Omental fat pad (tissue), 4 donors: ENCODE measurements around the gene HNRNPA1. TPM values are rescaled to one million over a fixed set of nuclear protein-coding genes. Genes with fewer than 3 reads are reported as not detected.
"Not testable (repeated sequence)": the region's sequence is repeated elsewhere in the genome, so short reads cannot be mapped to it uniquely, and the experiment has no call there.

Experiments used
- ATAC-seq: fragments of 150-250 bp; one replicate; pipeline ENCODE4 v1.9.1; 2016; ENCODE audit warnings: mild to moderate bottlenecking, moderate library complexity; ENCODE audit not compliant: low FRiP score
- DNase-seq: peaks from one replicate; pipeline ENCODE4 v3.0.0-alpha.2; 2019; ENCODE audit warnings: low spot score
- total RNA-seq, 4 donors: library from RNA; depleted of rRNA; stranded (reverse); fragments of >200 nt; gene quantifications; one replicate each; pipeline ENCODE4 v1.1.0, GENCODE V29; 2016
- TF ChIP-seq, protein P1 (sequence below), 3 donors: fragments of 450-650 bp; IDR thresholded peaks; one replicate each; pipeline ENCODE4 v1.5.1; 2016 to 2017; ENCODE audit warnings: antibody characterized with exemption in 3 of 3, mild to moderate bottlenecking in 3 of 3, moderate library complexity in 2 of 3

HNRNPA1 gene
- total RNA-seq, 4 donors from 2014 or later = 352 to 497 (median 414) TPM

- DNase-seq = no peak
- no peak for ATAC-seq
- TF ChIP-seq, protein P1, sequence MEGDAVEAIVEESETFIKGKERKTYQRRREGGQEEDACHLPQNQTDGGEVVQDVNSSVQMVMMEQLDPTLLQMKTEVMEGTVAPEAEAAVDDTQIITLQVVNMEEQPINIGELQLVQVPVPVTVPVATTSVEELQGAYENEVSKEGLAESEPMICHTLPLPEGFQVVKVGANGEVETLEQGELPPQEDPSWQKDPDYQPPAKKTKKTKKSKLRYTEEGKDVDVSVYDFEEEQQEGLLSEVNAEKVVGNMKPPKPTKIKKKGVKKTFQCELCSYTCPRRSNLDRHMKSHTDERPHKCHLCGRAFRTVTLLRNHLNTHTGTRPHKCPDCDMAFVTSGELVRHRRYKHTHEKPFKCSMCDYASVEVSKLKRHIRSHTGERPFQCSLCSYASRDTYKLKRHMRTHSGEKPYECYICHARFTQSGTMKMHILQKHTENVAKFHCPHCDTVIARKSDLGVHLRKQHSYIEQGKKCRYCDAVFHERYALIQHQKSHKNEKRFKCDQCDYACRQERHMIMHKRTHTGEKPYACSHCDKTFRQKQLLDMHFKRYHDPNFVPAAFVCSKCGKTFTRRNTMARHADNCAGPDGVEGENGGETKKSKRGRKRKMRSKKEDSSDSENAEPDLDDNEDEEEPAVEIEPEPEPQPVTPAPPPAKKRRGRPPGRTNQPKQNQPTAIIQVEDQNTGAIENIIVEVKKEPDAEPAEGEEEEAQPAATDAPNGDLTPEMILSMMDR (IDR thresholded peaks at IDR 0.05) = no peak
These were observed 8.3 kb upstream of the HNRNPA1 start for GRCh38 chr12:54272214-54272613.

DNA sequence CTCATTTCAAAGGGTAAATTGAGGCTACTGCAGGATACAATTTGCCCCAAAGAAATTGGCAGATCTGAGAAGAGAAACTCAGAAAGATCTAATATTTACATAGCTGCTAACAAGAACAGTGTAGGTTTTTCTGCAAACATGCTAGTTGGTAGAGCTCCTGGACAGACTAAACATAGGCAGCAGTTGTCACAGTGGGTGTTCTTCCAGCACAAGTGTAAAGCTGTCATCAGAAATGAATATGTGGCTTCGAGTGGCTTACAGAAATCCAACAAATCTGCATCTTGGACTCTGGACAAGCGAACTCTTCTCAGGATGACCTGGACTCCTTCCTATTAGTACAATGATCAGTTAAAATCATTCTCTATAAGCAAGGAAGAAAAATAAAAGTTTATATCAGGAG lies 6.5 kb upstream of the HNRNPA1 start:
- DNase-seq = no peak
- no peak for ATAC-seq
- TF ChIP-seq, protein P1 (IDR thresholded peaks at IDR 0.05) = no peak

GRCh38 chr12:54276368-54276767 lies 4.2 kb upstream of the HNRNPA1 start:
- no peak for ATAC-seq
- TF ChIP-seq, protein P1 (IDR thresholded peaks at IDR 0.05) = no peak
- DNase-seq = no peak

DNA sequence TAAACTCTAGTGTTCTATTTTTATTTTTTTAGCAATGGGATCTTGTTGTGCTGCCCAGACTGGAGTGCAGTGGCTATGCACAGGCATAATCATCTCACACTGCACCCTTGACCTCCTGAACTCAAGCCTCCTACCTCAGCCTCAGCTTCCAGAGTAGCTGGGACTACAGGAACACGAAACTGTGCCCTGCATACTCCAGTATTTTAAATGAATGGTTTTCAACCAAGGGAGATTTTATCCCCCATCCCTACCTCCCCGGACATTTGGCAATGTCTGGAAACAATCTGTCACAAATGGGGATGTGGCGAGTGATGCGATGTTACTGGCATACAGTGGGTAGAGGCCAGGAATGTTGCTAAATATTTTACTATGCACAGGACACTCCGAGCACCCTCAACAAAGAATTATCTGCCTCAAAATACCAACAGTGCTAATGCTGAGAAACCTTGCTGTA lies 2.7 kb upstream of the HNRNPA1 start:
- DNase-seq (no peak), ATAC-seq (no peak)
- TF ChIP-seq, protein P1 (IDR thresholded peaks at IDR 0.05) = no peak

- no peak for ATAC-seq
- DNase-seq = no peak
- TF ChIP-seq, protein P1 (IDR thresholded peaks at IDR 0.05) = no peak
These were observed 1.3 kb upstream of the HNRNPA1 start for GRCh38 chr12:54279227-54279631.

DNA sequence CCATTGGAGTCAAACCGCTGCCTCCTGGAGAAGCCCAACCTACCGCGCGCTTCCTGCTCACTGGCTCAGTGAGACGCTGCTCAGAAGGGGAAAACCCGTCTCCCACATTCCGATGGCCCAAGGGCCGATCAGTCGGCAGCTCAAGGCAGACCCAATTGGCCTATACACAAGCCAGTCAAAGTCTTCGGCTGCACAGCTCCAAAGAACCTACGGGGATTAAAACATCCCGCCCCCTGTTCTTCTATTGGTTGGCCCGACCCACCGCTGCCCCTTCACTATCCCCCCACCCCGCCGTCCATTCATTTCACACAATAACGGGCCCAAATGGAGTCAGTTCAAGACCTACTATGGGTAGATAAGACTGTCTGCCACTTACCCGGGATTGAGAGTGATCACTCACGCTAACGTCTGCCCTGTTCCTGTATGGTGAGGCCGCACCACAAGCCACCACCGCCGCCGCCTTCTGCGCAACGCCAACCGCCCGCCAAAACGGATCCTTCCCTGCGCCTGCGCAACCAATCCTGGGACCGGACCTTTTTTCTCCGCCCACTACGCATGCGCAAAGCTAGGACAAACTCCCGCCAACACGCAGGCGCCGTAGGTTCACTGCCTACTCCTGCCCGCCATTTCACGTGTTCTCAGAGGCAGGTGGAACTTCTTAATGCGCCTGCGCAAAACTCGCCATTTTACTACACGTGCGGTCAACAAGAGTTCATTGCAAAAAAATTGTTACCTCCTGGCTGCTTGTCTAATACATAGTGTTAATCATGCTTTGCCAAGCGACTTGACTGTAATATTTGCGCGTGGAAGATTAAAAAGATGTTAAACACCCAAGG lies 676 bp upstream of the HNRNPA1 start, which contains the start of gene CBX5:
Gene CBX5 (minus strand): TSS at position 491 of the 836 bp plus-strand sequence. CDS start 22,472 bp downstream, outside the sequence.
- peak; percentile 95 for DNase-seq
- TF ChIP-seq, protein P1 (IDR thresholded peaks at IDR 0.05) = no peak
- ATAC-seq = peak; percentile 94

- not testable (repeated sequence) for DNase-seq, ATAC-seq
These were observed 724 bp downstream of the HNRNPA1 start for GRCh38 chr12:54281261-54281638.

DNA sequence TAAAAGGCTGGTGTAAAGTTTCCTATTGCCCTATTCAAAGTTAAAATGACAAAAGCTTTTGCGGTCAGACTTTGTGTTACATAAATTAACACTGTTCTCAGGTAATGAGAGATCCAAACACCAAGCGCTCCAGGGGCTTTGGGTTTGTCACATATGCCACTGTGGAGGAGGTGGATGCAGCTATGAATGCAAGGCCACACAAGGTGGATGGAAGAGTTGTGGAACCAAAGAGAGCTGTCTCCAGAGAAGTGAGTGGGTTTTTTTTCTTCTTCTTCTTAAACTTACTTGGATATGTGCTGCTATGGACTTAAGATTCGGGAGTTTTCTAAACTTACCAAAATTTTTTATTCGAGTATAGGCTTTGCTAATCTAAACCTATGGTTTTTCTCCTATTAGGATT lies 1.2 kb downstream of the HNRNPA1 start:
- ATAC-seq, DNase-seq: not testable (repeated sequence)
